Activated T-cell treated with anti-CD3 and anti-CD28 coated beads, Interleukin-2, amount 50 U/mL, for 48 hours (primary cell): ENCODE results near the gene SRP68.
"Not testable (repeated sequence)": the region's sequence is repeated elsewhere in the genome, so short reads cannot be mapped to it uniquely, and the experiment has no call there.

Source experiments
- DNase-seq, 2 experiments: peaks; one replicate each; pipeline ENCODE4 v3.0.0-alpha.2; 2020

SRP68 gene

DNA sequence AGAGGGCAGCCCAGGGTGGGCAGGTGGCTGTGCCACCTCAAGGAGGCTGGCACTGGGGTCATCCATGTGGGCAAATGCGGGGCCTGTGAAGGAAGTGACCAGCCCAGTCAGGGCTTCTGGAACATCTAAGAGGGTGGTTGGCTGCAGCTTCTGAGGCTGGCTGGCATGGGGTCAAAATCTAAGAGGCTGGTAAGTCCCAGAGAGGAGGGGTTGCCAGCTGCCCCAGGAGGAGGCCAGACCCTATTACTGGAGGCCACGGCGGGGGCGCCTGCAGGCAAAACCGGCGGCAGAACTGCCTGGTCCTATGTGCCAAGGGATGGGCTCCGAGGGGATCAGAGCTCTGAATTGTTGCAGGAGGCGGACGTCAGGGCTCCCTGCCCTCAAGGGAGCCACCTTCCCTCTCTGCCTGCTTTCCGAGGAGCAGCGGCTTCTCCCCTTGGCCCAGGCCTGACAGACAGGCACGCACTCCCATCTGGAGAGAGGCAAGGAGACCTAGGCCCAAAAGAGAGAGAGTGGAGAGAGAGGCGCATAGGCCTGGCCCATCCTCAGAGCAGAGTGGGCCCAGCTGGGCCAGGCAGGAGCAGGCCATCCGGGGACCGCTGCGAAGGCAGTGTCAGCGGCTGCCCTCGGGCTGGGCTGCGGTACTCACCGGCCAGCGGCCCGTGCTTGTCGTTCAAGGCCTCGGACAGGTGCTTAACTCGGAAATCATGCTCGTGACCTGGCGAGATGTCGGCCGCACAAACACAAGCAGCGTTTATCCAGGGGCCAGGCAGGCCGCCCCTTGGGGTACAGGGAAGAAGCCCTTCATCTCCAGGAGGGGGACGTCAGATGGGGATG is 17.6 kb upstream of the SRP68 start:
- DNase-seq, result no peak

DNA sequence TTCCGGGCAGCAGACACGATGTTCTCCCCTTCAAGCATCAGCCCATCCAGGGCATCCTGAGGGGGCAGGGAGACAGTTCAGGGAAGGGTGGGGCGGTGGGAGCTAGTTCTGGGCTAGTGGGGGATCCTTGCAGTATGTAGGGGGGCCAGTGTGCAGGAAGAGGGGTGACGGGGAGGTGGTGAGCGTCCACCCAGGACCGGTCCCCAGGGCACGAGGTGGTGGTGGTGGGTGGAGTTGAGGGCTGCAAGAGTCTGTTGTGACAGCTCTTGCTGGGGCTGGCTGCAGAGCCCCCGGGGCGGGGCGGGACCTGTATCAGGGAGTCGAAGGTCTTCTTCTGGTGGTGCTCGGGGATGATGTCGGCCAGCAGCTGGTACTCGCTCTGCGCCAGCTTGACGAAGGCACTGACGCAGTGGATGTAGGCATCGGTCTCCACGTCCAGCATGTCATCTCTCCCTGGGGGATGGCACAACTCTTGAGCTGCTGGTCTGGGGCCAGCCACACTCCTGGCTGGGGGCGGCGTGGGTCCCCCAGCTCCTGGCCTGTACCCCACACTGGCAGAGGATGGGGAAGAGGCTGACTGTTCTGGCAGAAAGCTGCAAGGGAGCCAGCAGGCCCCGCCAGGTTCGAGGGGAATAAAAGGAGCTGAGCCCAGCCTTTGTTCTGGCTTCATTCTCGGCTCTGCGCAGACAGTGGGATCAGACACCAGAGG is 16.7 kb upstream of the SRP68 start:
- DNase-seq, result no peak

DNA sequence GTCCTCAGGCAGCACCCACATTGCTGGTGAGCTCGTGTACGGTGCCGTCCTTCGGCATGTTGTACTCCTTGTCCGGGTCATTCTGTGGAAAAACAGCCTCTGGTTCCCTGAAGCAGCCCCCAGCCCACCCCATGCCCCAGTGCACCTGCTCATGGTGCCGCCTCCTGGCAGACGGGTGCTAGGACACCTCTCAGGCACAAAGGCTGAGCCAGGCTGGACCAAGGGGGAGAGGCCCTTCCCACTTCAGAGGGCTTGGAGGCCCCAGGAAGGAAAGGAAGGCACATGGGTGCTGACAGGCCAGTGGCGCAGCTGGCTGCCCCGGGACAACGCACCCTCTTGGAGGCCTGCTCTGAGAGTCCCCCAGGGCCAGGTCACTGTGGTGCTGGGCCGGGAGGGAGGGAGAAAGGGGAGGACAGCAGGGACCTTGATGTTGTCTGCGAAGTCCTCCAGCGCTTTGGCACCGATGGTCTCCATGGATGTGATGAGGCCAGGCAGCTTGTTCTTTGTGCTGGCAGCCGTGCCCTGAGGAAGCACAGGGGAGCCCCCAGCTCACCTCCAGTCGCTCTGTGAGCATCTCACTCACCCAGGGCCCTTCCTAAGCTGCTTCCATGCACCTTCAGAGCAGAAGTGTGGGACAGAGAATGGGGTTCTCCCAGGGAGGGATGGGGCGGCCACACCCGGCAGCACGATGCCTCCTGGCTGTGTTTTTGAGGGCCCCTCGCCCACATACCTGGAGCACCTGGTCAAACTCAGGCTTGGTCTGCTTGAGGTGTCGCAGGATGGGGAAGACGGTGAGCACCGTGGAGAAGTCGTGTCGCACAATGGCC is 15.9 kb upstream of the SRP68 start:
- DNase-seq, result no peak

DNA sequence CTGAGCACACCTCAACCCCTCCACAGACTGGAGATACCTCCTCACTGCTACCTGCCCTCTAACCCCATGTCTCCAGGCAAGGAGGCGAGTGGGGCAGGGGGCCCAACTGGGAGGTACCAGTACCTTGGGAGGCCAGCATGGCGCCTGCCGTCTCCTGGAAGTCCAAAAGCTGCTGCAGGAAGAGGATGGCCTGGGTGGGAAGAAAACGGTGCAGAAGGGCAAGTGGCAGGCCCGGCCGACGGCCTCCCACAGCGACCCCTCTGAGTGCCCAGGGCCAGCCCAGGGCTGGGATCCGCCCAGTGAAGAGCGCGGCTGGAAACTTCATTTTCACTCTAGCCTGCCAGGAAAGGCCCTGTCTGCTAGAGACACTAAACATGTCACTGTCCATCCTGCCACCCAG is 15.2 kb upstream of the SRP68 start:
- DNase-seq, result no peak

DNA sequence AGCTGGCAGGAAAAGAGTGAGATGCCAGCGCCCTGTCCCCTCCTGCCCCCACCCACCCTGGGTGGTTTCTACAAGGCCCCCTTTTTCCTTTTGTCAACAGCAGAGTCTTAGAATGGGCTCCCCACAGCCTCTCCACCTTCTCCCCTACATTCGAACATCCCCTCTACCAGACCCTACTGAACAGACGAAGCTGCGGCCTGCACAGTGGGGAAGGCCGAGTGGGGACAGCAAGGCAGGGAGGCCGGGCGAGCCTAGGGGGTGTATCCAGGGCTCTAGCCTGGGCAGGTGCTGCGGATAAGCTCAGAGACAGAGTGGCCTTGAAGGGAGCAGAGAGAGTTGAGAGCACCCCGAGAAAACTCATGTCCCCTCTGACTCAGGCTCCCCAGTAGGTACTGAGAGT is 14.1 kb upstream of the SRP68 start:
- no peak for DNase-seq

DNA sequence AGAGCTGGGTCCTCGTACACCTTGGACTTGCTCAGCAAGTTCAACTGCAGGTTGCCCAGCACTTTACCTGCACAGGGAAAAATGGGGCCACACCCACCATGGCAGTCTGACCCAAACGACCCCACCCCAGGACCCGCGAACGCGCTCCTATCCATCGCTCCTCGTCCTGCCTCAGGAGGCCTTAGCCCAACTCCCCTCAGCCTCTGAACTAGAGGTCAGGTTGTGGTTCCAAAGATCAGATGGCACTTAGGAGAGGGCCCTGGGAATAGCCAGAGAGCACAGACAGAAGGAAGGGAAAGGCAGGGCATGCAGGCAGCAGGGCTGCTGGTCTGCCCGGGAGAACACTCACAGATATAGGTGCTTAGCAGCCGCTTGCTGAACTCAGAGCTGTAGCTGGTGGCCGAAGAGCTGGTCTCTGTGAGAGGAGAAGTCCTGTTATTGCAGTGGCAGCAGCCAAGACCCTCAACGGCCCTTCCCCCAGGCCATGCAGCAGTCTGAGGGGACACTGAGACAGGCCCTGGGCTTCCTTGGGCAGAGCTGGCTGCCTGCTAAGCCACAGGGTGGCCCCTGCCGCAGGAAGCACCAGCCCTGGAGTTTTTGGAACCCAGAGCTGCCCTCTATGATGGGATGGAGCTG is 13.5 kb upstream of the SRP68 start:
- no peak for DNase-seq

DNA sequence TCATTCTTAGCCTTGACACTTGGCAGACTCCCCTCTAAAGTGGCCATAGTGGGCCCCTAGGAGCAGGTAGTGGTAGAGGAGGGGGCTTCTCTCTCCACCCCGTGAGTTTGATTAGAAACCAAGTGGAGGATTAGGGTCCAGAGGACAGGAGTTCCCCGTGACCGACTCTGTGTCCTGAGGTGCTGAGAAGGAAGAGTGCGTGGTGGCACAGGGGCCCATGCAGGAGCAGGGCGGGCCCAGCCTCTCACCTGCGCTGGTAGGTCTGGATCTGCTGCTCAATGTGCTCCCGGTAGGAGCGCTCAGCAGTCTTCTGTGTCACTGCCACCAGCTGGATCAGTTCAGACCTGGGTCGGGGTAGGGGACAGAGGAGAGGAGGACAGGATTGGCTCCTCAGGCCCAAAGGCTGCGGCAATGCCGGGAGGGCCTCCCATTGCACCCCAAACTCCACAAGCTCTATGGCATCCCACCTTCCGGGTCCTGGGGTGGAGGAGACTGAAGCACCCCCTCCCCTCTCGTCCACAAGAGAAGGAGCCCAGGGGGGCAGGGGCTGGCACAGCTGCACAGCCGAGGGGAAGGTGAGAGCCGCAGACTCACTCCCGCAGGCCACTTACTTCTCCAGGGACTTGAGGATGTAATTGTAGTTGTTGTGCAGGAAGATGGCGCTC is 12.9 kb upstream of the SRP68 start:
- no peak for DNase-seq

DNA sequence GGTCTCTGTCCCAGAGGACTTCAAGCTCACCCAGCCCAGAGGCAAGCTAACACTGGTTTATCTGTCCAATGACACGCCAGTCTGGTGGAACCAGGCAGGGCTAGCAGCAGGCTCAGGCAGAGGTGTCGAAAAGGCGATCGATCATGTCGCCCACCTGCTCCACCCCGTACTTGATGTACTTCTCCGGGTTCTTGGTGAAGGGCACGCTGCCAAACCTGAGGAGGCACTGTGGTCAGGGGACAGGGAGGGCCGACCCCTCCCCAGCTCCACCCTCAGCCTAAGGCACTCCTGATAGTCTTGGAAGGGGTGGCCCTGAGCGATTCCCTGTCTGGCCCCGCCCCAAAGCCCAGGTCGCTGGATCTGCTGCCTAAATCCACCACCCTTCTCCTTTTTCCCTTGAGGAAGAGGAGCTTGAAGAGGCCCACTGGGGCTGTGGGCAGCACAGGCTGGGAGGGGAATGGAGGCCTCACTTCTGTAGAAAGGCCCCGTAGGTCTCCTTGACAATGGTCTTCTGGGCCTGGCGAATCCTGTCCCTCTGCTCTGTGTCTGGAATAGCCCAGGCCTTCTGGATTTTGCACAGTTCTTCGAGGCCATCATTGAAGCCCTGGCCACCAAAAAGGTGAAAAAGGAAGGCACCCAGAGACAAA is 11.3 kb upstream of the SRP68 start:
- no peak for DNase-seq

DNA sequence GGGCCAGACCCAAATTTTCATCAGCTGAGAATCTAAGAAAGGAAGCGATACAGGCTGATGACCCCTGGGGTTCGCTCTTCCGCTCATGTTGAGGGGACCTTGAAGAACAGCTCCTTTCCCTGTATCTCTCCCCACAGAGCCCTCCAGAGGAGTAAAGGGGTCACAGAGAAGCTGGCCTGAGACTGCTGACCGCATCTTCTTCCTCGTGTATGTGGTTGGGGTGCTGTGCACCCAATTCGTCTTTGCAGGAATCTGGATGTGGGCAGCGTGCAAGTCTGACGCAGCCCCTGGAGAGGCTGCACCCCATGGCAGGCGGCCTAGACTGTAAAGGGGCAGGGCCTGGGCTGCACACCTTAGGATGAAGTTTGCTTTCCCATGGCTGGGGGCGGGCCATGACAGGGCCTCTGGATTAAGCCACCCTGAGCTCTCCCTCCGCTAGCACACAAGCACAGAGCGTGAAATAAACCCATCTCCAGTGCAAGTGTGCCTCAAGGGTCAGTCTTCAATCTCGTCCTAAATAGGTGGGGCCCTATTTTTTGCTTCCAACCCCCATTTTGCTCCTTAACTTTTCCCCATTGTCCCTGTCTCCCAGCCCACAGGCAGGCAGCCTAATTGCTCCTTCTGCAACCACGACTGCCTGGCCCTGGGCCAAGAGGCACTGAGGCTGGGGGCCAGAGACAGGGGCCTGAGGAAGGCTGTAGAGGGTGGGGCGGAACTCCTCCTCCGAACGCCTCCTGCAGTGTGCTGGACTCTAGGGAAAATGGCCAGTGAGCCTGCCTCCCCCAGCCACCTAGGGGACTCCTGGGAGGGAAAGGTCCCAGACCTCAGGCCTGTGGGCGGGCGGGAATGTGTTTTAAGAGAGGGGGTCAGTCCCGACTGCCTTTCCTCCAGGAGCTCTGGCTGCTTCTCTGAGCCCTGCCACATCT is 10.3 kb upstream of the SRP68 start:
- DNase-seq, result no peak

DNA sequence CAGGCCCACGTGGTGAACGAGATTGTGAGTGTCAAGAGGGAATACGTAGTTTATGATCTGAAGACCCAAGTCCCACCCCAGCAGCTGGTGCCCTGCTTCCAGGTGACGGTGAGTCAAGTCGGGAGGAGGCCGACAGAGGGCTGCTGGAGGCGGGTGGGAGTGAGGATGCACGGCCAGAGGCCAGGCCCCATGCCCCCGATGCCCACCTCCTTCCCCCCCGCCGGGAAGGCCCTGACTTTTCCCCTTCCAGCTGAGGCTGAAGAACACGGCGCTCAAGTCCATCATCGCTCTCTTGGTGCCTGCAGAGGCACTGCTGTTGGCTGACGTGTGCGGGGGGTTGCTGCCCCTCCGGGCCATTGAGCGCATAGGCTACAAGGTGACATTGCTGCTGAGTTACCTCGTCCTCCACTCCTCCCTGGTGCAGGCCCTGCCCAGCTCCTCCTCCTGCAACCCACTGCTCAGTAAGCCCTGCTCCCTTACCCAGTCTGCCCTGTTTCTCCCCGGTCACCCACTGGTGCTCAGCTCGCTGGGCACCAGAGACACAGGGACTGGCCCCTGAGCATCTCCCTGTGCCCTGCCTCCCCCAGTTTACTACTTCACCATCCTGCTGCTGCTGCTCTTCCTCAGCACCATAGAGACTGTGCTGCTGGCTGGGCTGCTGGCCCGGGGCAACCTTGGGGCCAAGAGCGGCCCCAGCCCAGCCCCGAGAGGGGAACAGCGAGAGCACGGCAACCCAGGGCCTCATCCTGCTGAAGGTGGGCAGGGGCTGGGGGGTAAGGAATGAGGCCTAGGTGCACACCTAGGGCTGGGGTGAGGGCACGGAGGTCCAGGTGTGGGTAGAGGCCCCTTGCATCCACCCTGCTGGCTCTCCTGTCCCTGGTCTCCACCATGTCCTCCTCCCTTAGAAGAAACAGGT is 9.2 kb upstream of the SRP68 start:
- DNase-seq, result no peak

DNA sequence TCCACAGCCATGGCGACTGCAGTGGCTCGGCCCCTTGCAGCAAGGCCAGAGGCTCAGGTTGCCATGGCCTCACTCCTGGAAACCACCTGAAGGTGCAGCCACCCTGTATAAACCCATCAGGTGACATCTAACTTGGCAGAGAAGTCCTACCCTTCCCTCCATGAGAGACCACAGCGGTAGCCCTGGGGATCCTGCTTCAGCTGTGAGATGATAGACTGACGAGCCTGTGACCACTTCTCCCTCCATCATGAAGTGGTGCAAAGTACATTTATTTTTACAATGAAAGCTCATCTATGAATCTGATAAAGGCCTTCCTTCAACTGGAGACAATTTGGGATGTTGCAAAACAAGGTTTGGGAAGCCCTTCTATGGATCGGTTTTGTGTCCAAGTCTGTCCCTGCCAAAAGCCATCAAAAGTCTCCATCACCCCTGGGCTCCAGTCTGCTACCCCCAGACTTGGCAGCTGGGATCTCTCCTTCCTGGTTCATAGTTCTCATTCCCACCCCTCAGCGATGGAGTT is 8.5 kb upstream of the SRP68 start:
- no peak for DNase-seq

DNA sequence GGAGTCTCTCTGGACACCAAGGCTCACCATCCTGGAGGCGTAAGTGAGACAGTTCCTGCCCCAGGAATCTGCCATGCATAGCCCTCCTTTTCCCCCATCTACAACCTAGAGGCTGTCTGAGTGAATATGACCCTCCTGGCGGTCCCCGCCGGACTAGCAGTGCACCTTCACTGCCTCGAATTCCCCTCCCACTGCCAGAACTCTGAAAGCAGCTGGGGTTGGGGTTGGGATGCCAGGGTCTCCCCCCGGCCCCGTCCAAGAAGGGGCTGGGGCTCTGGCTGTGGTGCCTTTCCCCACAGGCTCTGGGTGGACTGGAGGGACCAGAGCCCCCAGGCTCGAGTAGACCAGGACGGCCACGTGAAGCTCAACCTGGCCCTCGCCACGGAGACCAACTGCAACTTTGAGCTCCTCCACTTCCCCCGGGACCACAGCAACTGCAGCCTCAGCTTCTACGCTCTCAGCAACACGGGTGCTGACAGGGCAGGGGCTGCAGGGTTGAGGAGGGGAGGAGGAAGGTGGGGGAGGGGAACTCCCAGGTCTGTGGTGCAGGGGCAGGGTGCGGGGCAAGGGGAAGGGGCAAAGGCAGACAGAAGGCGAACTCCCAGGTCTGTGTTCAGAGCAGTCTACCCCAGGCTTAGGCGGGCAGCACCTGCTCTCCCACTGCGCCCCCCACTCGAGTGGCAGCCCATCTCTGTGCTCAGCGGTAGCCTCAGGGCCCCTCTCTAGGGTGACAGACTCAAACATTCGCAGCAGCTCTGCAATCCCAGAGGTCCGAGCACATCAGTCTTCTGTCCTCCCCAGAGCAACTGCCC is 7.8 kb upstream of the SRP68 start:
- DNase-seq, result peak; percentile 43 to 46

DNA sequence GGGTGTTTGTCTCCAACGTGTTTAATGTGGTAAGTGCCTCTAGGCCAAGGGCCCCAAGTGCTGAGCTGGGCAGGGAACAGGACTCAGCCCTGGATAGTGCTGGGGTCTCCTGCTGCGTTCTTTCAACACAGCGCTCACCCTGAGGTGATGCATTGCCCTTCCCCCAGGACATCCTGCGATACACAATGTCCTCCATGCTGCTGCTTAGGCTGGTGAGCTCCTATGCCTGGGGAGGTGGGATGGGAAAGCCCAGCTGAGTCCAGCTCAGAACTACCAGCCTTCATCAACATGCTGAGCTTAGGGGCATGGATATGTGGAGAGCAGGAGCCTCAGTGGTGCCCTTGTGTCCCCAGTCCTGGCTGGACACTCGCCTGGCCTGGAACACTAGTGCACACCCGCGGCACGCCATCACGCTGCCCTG is 7.2 kb upstream of the SRP68 start:
- no peak for DNase-seq

DNA sequence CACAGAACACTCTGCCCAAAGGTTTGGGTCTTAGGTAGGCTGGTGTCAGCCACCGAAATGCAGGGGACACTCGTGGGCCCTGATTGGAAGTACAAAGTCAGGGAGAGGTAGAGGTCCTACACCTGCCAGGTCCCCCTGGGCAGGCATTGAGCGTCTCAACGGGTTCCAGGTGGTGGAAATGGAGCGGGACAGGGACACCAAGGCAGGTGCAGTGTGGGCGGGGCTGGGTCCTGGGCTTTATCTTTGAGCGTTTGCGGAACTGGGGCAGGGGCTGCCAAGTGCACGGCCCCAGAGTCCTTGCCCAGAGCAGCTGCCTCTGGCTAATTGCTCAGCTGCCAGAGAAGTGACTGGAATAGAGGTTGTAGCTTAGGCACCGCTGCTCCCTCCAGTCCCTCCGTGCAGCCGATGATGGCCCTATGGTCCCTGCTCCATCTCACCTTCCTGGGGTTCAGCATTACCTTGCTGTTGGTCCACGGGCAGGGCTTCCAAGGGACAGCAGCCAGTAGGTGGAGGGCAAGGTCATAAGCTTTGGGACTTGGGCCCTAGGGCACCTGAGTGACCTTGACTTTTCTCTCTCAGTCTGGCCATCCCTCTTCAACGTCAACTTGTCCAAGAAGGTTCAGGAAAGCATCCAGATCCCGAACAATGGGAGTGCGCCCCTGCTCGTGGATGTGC is 6.7 kb upstream of the SRP68 start, which contains the start of gene ZACN:
Gene ZACN (plus strand): TSS at position 323 of the 675 bp plus-strand sequence. CDS start 83 bp downstream, at position 406.
- DNase-seq, result no peak

DNA sequence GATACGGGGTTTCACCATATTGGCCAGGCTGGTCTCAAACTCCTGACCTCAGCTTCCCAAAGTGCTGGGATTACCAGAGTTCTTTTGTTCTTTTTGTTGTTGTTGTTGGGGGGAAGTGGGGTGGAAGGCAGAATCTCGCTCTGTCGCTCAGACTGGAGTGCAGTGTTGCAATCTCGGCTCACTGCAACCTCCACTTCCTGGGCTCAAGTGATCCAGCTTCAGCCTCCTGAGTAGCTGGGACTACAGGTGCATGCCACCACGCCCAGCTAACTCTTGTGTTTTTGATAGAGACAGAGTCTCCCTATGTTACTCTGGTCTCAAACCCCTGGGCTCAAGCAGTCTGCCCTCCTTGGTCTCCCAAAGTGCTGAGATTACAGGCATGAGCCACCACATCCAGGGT is 6.1 kb upstream of the SRP68 start:
- not testable (repeated sequence) for DNase-seq

DNA sequence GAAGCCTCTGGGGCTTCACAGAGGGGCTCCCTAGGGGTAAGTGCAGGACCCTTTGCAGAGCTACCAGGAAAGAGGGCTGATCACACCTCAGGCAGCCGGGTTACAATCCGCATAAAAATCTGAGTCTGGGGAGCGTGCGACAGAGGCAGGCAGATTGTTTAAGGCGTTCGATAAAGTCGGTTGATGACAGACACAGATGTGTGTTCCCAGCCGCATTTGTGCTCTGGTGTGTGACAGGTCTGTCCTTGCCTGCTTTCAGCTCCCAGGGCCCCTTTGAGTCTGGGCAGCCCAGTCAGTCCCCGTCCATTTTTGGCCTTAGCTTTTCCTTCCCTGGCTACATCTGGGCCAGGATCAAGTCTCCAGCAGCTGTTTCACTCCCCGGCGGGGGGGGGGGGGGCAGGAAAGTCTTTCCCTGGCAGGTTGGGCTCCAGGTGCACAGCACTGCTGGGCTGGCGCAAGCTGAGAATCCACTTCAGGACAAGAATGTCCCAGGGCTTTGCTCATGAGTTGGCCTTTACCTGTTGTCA is 5.3 kb upstream of the SRP68 start:
- DNase-seq, result no peak
